Measurements from ENCODE around the gene TREM2.

DNA sequence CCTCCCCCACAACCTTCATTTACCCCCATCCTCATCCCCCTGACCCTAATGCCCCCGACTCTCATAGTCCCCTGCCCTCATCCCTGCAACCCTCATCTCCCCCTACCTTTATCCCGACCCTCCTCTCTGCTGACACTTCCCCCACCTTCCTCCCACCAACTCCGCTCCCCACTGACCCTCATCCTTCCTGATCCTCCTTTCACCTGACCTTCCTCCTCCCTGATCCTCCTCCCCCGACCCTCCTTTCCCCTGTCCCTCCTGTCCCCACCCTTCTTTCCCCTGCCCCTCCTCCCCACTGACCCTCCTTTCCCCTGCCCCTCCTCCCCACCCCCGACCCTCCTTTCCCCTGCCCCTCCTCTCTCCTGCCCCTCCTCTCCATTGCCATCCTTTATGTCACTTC, 31.0 kb upstream of the TREM2 start:
- TF ChIP-seq EZH2phosphoT487 (IDR thresholded peaks at IDR 0.05; ENCODE audit: low read depth, severe bottlenecking, unreplicated experiment): no peak
- TF ChIP-seq CTCF (IDR thresholded peaks at IDR 0.05; ENCODE audit: poor library complexity): no peak
- TF ChIP-seq EZH2 (IDR thresholded peaks at IDR 0.05; ENCODE audit: borderline replicate concordance): no peak

Measured in hepatocyte (in vitro differentiated cells).